Measurements from ENCODE around the gene SQOR. TPM values are rescaled to one million over a fixed set of nuclear protein-coding genes. Genes with fewer than 3 reads are reported as not detected.

The SQOR gene
- total RNA-seq, 2 donors from 2014 or later: 108 to 166 TPM

DNA sequence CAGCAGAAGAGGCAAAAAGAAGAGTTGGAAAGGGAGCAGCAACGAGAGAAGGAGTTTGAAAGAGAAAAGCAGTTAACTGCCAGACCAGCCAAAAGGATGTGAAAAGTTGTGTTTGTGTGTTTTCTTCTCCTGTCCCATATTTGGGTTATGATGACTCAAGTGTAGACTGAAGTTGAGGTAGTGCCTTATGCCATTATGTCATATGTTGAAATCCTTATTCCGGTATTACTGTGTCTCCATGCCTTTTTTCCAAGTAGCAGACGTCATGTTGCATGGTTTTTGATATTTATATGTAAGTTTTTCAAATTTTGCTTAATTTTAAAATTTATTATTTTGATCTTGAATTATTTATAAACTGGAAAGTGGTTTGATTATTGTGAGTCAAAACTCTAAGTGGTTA is 28.4 kb upstream of the SQOR start:
- H3K27me3 Mint-ChIP-seq (ENCODE audit: low read depth): no peaks in the 10 kb centered on the region
- no peak for DNase-seq
- H3K36me3 Mint-ChIP-seq (ENCODE audit: insufficient read depth in 2 of 2): peaks cover 3 to 5% of the 10 kb centered on the region in 2 donors
- peak overlapping the region; percentile 50 for H3K27ac Mint-ChIP-seq
- no peaks in the 10 kb centered on the region for H3K4me1 Mint-ChIP-seq (ENCODE audit: low read depth)
- ATAC-seq (replicated peaks in 1 of 2): no peak
- peak overlapping the region in 1 of 2 donors; percentile 14 for H3K4me3 Mint-ChIP-seq
- no peaks in the 10 kb centered on the region for H3K9me3 Mint-ChIP-seq

DNA sequence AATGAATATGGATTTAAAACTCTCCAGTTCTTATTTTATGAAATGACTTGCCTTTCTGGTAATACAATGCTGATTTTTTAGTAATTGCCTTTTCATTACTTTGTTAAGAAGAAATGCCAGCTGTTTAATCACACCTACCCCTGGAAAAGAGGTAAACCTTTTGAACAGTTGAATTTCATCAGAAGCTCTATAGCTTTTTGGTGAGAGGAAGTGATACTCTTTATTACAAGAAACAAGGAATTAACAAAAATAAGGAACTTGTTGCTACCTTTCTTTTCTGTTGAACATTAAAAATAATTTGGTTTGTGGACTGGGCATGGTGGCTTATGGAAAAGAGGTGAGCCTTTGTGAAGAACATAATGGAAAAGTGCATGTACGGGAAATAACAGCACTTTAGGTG is 28.0 kb upstream of the SQOR start:
- Mint-ChIP-seq H3K27ac (peak overlapping the region; percentile 2), H3K4me1 (ENCODE audit: low read depth) (peaks cover 3% of the 10 kb centered on the region), H3K36me3 (ENCODE audit: insufficient read depth in 2 of 2) (peaks cover 2 to 5% of the 10 kb centered on the region in 2 donors)

GRCh38 chr15:45611305-45611704 is 23.5 kb upstream of the SQOR start:
- H3K27me3 Mint-ChIP-seq (ENCODE audit: low read depth): no peaks in the 10 kb centered on the region
- no peak for DNase-seq
- H3K4me1 Mint-ChIP-seq (ENCODE audit: low read depth): peaks cover 20% of the 10 kb centered on the region
- no peak overlapping the region for H3K27ac Mint-ChIP-seq
- no peak overlapping the region for H3K4me3 Mint-ChIP-seq
- no peaks in the 10 kb centered on the region for H3K9me3 Mint-ChIP-seq
- H3K36me3 Mint-ChIP-seq (ENCODE audit: insufficient read depth in 2 of 2): peaks cover 0 to under 1% of the 10 kb centered on the region in 2 donors
- ATAC-seq (replicated peaks in 1 of 2): no peak

More for the DNA sequence above, 28.0 kb upstream of the SQOR start:
- ATAC-seq (replicated peaks in 1 of 2): no peak
- H3K27me3 Mint-ChIP-seq (ENCODE audit: low read depth): no peaks in the 10 kb centered on the region
- DNase-seq: no peak
- H3K9me3 Mint-ChIP-seq: no peaks in the 10 kb centered on the region
- no peak overlapping the region for H3K4me3 Mint-ChIP-seq

GRCh38 chr15:45612790-45613415 is 21.9 kb upstream of the SQOR start:
- H3K27ac Mint-ChIP-seq: peak overlapping the region; percentile 57
- H3K4me1 Mint-ChIP-seq (ENCODE audit: low read depth): peaks cover 20% of the 10 kb centered on the region
- no peak for DNase-seq
- no peaks in the 10 kb centered on the region for H3K36me3 Mint-ChIP-seq (ENCODE audit: insufficient read depth in 2 of 2)
- no peaks in the 10 kb centered on the region for H3K9me3 Mint-ChIP-seq
- ATAC-seq (replicated peaks in 1 of 2): peak; percentile 39 to 50
- no peaks in the 10 kb centered on the region for H3K27me3 Mint-ChIP-seq (ENCODE audit: low read depth)
- H3K4me3 Mint-ChIP-seq: peak overlapping the region; percentile 55 to 75

GRCh38 chr15:45616901-45617323 is 17.9 kb upstream of the SQOR start:
- H3K9me3 Mint-ChIP-seq: no peaks in the 10 kb centered on the region
- peak in 1 of 2 donors; percentile 23 for ATAC-seq (replicated peaks in 1 of 2)
- H3K27ac Mint-ChIP-seq: no peak overlapping the region
- no peak overlapping the region for H3K4me3 Mint-ChIP-seq
- H3K27me3 Mint-ChIP-seq (ENCODE audit: low read depth): no peaks in the 10 kb centered on the region
- H3K4me1 Mint-ChIP-seq (ENCODE audit: low read depth): peaks cover 16% of the 10 kb centered on the region
- no peak for DNase-seq
- no peaks in the 10 kb centered on the region for H3K36me3 Mint-ChIP-seq (ENCODE audit: insufficient read depth in 2 of 2)

DNA sequence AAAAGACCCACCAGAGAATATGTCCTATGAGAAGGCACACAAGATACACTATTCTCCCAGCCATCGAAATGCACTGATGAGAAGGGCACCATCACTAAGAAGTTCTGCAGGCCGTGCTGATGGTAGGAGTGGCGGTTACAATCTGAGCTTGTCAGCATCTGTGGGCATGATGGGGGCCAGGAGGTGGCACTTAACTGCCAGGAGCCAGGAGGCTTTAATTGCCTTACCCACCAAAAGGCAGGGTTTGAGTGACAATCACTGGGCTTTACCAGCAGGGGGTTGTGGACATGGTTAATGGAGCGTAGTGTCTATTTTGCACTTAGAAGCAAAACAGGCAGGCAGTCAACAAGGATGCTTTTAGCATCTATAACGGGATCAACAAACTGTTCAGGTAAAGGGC is 16.0 kb upstream of the SQOR start:
- no peaks in the 10 kb centered on the region for H3K36me3 Mint-ChIP-seq (ENCODE audit: insufficient read depth in 2 of 2)
- peaks cover 0 to 2% of the 10 kb centered on the region in 2 donors for H3K9me3 Mint-ChIP-seq
- DNase-seq: no peak
- H3K27ac Mint-ChIP-seq: no peak overlapping the region
- H3K27me3 Mint-ChIP-seq (ENCODE audit: low read depth): no peaks in the 10 kb centered on the region
- peak; percentile 55 to 65 for ATAC-seq (replicated peaks in 1 of 2)
- H3K4me3 Mint-ChIP-seq: no peak overlapping the region
- no peaks in the 10 kb centered on the region for H3K4me1 Mint-ChIP-seq (ENCODE audit: low read depth)

DNA sequence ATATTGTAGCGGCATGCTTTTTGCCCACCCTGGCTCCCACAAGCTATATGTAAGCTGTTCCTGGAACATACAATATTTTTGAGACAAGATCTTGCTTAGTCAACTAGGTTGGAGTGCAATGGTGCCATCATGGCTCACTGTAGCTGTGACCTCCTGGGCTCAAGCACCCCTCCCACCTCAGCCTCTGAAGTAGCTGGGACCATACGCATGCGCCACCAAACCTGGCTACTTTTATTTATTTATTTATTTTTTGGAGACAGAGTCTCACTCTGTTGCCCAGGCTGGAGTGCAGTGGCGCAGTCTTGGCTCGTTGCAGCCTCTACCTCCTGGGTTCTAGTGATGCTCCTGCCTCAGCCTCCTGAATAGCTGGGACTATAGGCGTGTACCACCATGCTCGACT is 6.7 kb upstream of the SQOR start:
- Mint-ChIP-seq H3K27me3 (ENCODE audit: low read depth) (peaks cover 5% of the 10 kb centered on the region), H3K36me3 (ENCODE audit: insufficient read depth in 2 of 2) (peaks cover 5 to 14% of the 10 kb centered on the region in 2 donors), H3K9me3 (peaks cover 6 to 10% of the 10 kb centered on the region in 2 donors), H3K4me1 (ENCODE audit: low read depth) (no peaks in the 10 kb centered on the region), H3K27ac (no peak overlapping the region), H3K4me3 (no peak overlapping the region)
- DNase-seq (no peak), ATAC-seq (replicated peaks in 1 of 2) (no peak)

- H3K36me3 Mint-ChIP-seq (ENCODE audit: insufficient read depth in 2 of 2): peaks cover 9% of the 10 kb centered on the region in 2 donors
- no peak overlapping the region for H3K4me3 Mint-ChIP-seq
- ATAC-seq (replicated peaks in 1 of 2): no peak
- H3K27ac Mint-ChIP-seq: no peak overlapping the region
- H3K4me1 Mint-ChIP-seq (ENCODE audit: low read depth): no peaks in the 10 kb centered on the region
- no peak for DNase-seq
- peaks cover 5% of the 10 kb centered on the region for H3K27me3 Mint-ChIP-seq (ENCODE audit: low read depth)
- peaks cover 6 to 8% of the 10 kb centered on the region in 2 donors for H3K9me3 Mint-ChIP-seq
Measured at GRCh38 chr15:45630917-45631691, 3.7 kb upstream of the SQOR start.

DNA sequence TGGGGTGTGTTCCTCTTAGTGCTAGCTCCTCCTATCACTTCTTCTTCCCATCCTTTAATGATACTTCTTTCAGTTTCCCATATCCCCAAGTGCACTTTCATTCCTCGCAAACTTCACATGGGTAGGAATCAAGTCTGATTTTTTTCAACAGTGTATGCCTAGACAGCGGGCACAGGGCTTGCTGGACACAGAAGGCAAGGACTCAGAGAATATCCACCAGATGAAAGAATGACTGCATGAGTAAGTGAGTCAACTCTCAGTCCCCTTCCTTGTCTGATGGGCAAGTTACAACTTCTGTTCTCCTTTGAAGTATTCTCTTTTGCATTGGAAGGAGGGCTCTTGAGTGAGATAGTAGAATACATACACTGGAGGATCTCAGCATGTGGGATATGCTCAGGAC is 3.1 kb upstream of the SQOR start:
- Mint-ChIP-seq H3K4me1 (ENCODE audit: low read depth) (peaks cover 1% of the 10 kb centered on the region), H3K9me3 (peaks cover 4 to 6% of the 10 kb centered on the region in 2 donors), H3K27ac (peak overlapping the region; percentile 1), H3K4me3 (no peak overlapping the region), H3K27me3 (ENCODE audit: low read depth) (peaks cover 5% of the 10 kb centered on the region), H3K36me3 (ENCODE audit: insufficient read depth in 2 of 2) (peaks cover 4 to 6% of the 10 kb centered on the region in 2 donors)
- DNase-seq (no peak), ATAC-seq (replicated peaks in 1 of 2) (no peak)

GRCh38 chr15:45635191-45635638 is 386 bp downstream of the SQOR start:
- ATAC-seq (replicated peaks in 1 of 2) (peak; percentile 68 to 72), DNase-seq (peak; percentile 80 to 82)
- Mint-ChIP-seq H3K27ac (peak overlapping the region; percentile 96), H3K4me1 (ENCODE audit: low read depth) (peaks cover 36% of the 10 kb centered on the region), H3K4me3 (peak overlapping the region; percentile 96 to 98), H3K36me3 (ENCODE audit: insufficient read depth in 2 of 2) (peaks cover 13 to 16% of the 10 kb centered on the region in 2 donors), H3K27me3 (ENCODE audit: low read depth) (peaks cover 4% of the 10 kb centered on the region), H3K9me3 (peaks cover 0 to 5% of the 10 kb centered on the region in 2 donors)

DNA sequence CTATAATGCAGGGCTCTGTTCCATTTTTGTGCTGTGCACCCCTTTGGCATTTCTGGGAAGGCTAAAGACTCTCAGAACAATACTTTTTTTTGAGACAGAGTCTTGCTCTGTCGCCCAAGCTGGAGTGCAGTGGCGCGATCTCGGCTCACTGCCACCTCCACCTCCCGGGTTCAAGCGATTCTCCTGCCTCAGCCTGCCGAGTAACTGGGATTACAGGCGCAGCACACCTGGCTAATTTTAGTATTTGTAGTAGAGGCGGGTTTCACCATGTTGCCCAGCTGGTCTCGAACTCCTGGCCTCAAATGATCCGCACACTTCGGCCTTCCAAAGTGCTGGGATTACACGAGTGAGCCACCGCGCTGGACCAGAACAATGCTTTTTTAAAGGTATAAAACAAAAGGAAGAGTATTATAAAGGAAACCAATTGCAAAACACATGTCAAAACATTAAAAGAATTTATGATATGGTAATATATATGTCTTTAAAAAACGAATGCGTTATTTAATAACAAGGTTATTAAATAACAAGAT is 999 bp downstream of the SQOR start:
- DNase-seq (no peak), ATAC-seq (replicated peaks in 1 of 2) (no peak)
- H3K36me3 Mint-ChIP-seq (ENCODE audit: insufficient read depth in 2 of 2): peaks cover 13 to 16% of the 10 kb centered on the region in 2 donors
- H3K9me3 Mint-ChIP-seq: peaks cover 0 to 5% of the 10 kb centered on the region in 2 donors
- H3K4me3 Mint-ChIP-seq: peak overlapping the region; percentile 96 to 98
- peaks cover 42% of the 10 kb centered on the region for H3K4me1 Mint-ChIP-seq (ENCODE audit: low read depth)
- no peaks in the 10 kb centered on the region for H3K27me3 Mint-ChIP-seq (ENCODE audit: low read depth)
- peak overlapping the region; percentile 96 for H3K27ac Mint-ChIP-seq

GRCh38 chr15:45637141-45637540 is 2.3 kb downstream of the SQOR start:
- H3K27ac Mint-ChIP-seq: peak overlapping the region; percentile 99
- H3K4me3 Mint-ChIP-seq: peak overlapping the region; percentile 67 to 98
- DNase-seq (no peak), ATAC-seq (replicated peaks in 1 of 2) (peak; percentile 3 to 10)
- peaks cover 55% of the 10 kb centered on the region for H3K4me1 Mint-ChIP-seq (ENCODE audit: low read depth)
- peaks cover 0 to 5% of the 10 kb centered on the region in 2 donors for H3K9me3 Mint-ChIP-seq
- H3K27me3 Mint-ChIP-seq (ENCODE audit: low read depth): no peaks in the 10 kb centered on the region
- peaks cover 13 to 16% of the 10 kb centered on the region in 2 donors for H3K36me3 Mint-ChIP-seq (ENCODE audit: insufficient read depth in 2 of 2)

DNA sequence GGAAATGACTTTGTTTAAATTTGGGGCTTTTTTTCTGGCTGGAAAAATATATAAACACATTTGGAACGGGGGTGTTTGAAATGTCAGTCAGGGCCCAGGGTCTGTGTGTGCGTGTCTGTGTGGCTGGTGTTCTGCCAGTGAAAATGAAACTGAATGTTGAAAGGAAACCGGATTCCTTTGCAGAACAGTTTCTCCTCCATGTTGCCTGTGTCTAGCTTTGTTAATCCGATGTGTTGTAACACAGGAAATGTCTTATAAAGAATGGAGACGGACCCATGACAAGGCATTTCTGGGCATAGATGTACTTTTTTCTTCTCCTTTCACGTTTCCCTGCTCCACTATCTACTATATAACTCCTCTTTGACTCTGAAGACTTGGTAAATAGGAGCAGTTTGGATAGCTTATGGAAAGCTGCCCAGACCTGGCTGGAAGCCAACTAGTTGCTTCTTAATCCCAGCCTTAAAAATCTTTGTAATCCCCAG is 2.8 kb downstream of the SQOR start:
- Mint-ChIP-seq H3K27ac (peak overlapping the region; percentile 99), H3K4me3 (peak overlapping the region; percentile 67 to 98), H3K9me3 (peaks cover 0 to 5% of the 10 kb centered on the region in 2 donors), H3K4me1 (ENCODE audit: low read depth) (peaks cover 60% of the 10 kb centered on the region), H3K36me3 (ENCODE audit: insufficient read depth in 2 of 2) (peaks cover 15 to 16% of the 10 kb centered on the region in 2 donors), H3K27me3 (ENCODE audit: low read depth) (no peaks in the 10 kb centered on the region)
- ATAC-seq (replicated peaks in 1 of 2): peak; percentile 62 to 66
- peak; percentile 61 to 67 for DNase-seq
